Measurements from ENCODE around the gene UBE2M.

Gene UBE2M

GRCh38 chr19:58575183-58576041 is 17.0 kb upstream of the UBE2M start:
- H3K27me3 Mint-ChIP-seq = no peaks in the 10 kb centered on the region
- peak; percentile 37 for ATAC-seq (replicated peaks)
- H3K4me1 Mint-ChIP-seq (ENCODE audit: low read depth in 2 of 2) = peaks cover 30 to 32% of the 10 kb centered on the region in 2 donors
- H3K4me3 Mint-ChIP-seq = peak overlapping the region; percentile 90 to 91
- H3K9me3 Mint-ChIP-seq = no peaks in the 10 kb centered on the region
- peaks cover 40% of the 10 kb centered on the region for H3K36me3 Mint-ChIP-seq (ENCODE audit: insufficient read depth)
- peak; percentile 73 to 74 (median 74) for DNase-seq
- peak overlapping the region; percentile 98 for H3K27ac Mint-ChIP-seq

DNA sequence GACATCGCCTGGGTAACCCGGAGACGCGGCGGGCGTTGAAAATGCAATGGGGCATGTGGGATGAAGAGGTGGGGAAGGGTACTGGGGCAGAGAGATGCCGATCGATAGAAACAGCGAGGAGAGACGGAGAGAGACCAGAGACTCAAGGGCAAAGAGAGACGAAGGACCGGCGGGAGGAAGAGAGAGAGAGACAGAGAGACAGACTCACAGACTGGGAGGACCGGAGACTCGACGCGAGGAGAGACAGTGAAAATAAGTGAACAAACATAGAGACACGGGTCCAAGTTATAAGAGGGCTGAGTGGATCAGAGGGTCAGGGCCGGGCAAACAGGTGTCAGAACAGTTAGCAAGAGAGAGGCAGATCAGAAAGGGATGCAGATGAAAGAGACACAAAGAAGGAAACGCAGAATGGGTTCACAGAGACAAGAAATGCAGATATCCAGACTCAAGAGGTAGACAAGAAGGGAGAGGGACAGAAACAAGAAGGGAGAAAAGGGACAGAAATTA is 15.3 kb upstream of the UBE2M start:
- Mint-ChIP-seq H3K27me3 (no peaks in the 10 kb centered on the region), H3K36me3 (ENCODE audit: insufficient read depth) (peaks cover 40% of the 10 kb centered on the region), H3K9me3 (no peaks in the 10 kb centered on the region), H3K4me3 (peak overlapping the region; percentile 90 to 91), H3K4me1 (ENCODE audit: low read depth in 2 of 2) (peaks cover 24 to 31% of the 10 kb centered on the region in 2 donors), H3K27ac (peak overlapping the region; percentile 98)
- no peak for DNase-seq
- ATAC-seq (replicated peaks) = no peak

GRCh38 chr19:58572818-58573657 is 14.6 kb upstream of the UBE2M start, which contains the start of gene MZF1:
Gene MZF1 (minus strand): TSS chr19:58573335. CDS start chr19:58571389, 1,946 bp downstream.
- ATAC-seq (replicated peaks) = peak; percentile 70
- DNase-seq = peak; percentile 100
- Mint-ChIP-seq H3K36me3 (ENCODE audit: insufficient read depth) (peaks cover 40% of the 10 kb centered on the region), H3K27ac (peak within 1 kb of the TSS; percentile 98), H3K27me3 (no peaks in the 10 kb centered on the region), H3K4me1 (ENCODE audit: low read depth in 2 of 2) (peaks cover 24 to 31% of the 10 kb centered on the region in 2 donors), H3K9me3 (no peaks in the 10 kb centered on the region), H3K4me3 (peak within 1 kb of the TSS; percentile 90 to 91)

DNA sequence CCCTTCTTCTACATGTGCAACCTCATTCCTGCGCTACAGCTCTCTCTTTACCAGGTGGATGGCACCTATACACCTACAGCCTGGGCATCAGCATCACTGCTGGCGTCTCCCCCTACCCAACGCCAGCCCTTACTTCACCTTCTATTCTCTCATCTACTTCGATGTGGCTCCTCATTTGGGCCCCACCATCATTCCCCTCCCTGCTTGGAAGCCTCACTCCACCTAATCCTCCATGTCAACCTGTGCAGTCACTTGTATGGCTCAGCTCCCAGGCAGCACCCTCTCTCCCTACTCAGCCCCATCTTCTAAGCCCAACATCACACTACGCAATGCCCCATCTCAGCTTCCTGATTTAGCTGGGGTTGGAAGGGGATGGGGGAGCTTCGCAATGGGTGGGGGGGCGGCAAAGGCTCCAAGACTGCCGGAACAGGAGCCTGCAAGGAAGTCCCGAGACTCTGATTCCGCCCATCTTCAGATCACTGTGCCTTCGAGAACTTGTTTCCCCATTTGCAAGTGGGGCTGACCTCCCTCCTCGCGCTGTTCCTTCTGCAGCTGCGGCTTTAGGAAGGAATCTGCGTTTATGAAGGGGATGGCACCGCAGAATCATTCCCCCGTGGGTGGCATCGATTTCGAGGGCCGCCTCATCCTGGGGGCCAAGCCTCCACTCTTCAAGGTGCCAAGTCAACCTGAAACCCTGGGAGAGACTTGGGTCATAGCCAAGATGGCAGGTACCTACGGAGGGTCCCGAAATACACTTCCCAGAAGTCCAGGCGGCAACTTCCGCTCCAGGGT is 13.8 kb upstream of the UBE2M start:
- peaks cover 24 to 25% of the 10 kb centered on the region in 2 donors for H3K4me1 Mint-ChIP-seq (ENCODE audit: low read depth in 2 of 2)
- DNase-seq (peak in 1 of 3 experiments; percentile 0), ATAC-seq (replicated peaks) (no peak)
- H3K27ac Mint-ChIP-seq = peak overlapping the region; percentile 98
- H3K27me3 Mint-ChIP-seq = no peaks in the 10 kb centered on the region
- peaks cover 37% of the 10 kb centered on the region for H3K36me3 Mint-ChIP-seq (ENCODE audit: insufficient read depth)
- H3K4me3 Mint-ChIP-seq = peak overlapping the region; percentile 90 to 91
- no peaks in the 10 kb centered on the region for H3K9me3 Mint-ChIP-seq

DNA sequence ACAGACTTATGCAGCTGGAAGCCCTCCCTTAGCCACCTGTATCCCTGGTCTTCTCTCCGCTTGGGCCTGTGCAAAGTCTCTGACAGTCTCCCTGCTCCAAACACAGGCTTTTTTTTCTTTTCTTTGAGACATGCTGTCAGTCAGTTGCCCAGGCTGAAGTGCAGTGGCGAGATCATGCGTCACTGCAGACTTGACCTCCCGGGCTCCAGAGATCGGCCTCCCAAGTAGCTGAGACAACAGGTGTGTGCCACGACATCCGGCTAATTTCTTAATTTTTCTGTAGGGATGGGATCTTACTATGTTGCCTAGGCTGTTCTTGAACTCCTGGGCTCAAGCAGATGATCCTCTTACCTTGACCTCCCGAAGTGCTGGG is 13.2 kb upstream of the UBE2M start:
- H3K27me3 Mint-ChIP-seq = no peaks in the 10 kb centered on the region
- DNase-seq = peak in 2 of 3 experiments; percentile 0

GRCh38 chr19:58570770-58571574 is 12.6 kb upstream of the UBE2M start:
- DNase-seq (peak in 2 of 3 experiments; percentile 0 to 1), ATAC-seq (replicated peaks) (no peak)
- Mint-ChIP-seq H3K4me3 (no peak overlapping the region), H3K9me3 (no peaks in the 10 kb centered on the region), H3K27ac (no peak overlapping the region), H3K27me3 (no peaks in the 10 kb centered on the region), H3K4me1 (ENCODE audit: low read depth in 2 of 2) (peaks cover 24 to 25% of the 10 kb centered on the region in 2 donors), H3K36me3 (ENCODE audit: insufficient read depth) (peaks cover 37% of the 10 kb centered on the region)

More for the DNA sequence above, 13.2 kb upstream of the UBE2M start:
- H3K4me3 Mint-ChIP-seq = peak overlapping the region; percentile 90 to 91
- no peak for ATAC-seq (replicated peaks)
- peak overlapping the region in 1 of 2 donors; percentile 98 for H3K27ac Mint-ChIP-seq
- H3K36me3 Mint-ChIP-seq (ENCODE audit: insufficient read depth) = peaks cover 37% of the 10 kb centered on the region
- H3K9me3 Mint-ChIP-seq = no peaks in the 10 kb centered on the region
- H3K4me1 Mint-ChIP-seq (ENCODE audit: low read depth in 2 of 2) = peaks cover 24 to 25% of the 10 kb centered on the region in 2 donors

DNA sequence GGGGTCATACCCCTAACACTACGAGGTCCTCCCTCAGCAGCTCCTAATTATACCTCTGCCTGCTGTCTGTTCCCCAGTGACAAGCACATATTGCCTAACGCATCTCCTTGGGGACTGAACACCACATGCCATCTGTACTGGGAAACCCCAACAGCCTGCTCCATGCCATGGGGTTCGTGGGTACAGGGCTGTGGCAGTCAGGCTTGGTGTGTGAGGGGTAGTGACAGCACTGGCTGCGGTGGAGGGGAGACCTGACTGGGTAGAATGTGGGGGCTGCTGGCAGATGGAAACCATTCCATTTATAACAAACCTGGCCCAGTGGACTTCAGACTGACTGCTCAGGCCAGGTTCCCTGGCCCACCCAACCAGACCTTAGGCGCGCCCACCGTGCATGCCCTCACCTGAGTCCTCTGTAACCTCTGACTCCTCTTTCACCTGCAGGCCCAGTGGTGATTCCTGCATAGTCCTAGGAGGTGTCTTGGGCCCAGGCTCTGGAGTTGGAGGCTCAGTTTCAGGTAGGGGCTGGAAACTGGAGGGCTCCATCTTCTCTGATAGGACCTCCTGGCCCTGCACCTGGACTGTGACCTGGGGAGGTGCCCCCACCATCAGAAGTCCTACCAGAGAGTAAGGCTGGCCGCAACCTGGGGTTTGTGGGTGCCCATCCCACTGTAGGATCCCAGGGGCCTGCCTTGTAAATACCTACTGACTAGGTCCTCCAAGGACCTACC is 11.7 kb upstream of the UBE2M start:
- H3K27ac Mint-ChIP-seq = no peak overlapping the region
- DNase-seq = peak in 1 of 3 experiments; percentile 0
- no peak for ATAC-seq (replicated peaks)
- no peaks in the 10 kb centered on the region for H3K27me3 Mint-ChIP-seq
- H3K4me1 Mint-ChIP-seq (ENCODE audit: low read depth in 2 of 2) = peaks cover 19 to 21% of the 10 kb centered on the region in 2 donors
- no peak overlapping the region for H3K4me3 Mint-ChIP-seq
- peaks cover 36% of the 10 kb centered on the region for H3K36me3 Mint-ChIP-seq (ENCODE audit: insufficient read depth)
- H3K9me3 Mint-ChIP-seq = no peaks in the 10 kb centered on the region

DNA sequence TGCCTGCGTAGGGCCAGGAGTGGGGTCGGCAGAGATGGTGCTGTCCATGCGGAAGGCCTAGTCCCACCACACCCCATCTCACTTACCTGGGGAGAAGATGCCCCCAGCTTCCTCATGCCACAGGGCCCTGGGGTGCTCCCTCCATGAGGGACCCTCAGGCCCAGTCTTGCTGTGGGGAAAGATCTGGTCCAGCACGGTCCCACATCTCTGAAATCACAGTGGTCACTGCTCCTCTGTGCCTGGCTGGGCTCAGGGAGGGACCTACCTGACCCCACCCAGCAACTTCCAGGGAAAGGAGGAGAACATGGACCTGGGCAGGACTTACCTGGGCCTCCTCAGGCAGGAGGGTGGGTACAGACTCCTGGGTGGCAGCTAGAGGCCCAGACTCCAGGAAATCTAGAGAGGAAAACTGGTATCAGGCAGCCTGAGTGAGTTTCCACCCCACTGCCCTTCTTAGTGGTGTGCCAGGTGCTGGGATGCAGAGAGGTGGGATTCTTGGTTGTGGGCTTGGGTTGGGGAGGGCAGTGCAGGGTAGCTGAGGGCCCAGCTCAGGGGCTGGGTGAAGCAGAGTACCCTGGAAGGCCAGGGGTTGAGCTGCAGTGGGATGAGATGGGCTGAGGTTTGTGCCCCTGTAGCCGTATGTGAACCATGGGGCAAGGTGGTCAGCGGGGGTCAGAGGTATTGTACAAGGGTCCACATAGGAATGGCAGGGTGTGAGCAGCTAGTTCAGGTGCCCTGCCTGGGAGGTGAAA is 11.0 kb upstream of the UBE2M start:
- no peaks in the 10 kb centered on the region for H3K9me3 Mint-ChIP-seq
- H3K27ac Mint-ChIP-seq = no peak overlapping the region
- no peaks in the 10 kb centered on the region for H3K27me3 Mint-ChIP-seq
- peaks cover 30% of the 10 kb centered on the region for H3K36me3 Mint-ChIP-seq (ENCODE audit: insufficient read depth)
- no peak for ATAC-seq (replicated peaks)
- H3K4me1 Mint-ChIP-seq (ENCODE audit: low read depth in 2 of 2) = peaks cover 19 to 21% of the 10 kb centered on the region in 2 donors
- no peak overlapping the region for H3K4me3 Mint-ChIP-seq
- DNase-seq = peak in 1 of 3 experiments; percentile 1

DNA sequence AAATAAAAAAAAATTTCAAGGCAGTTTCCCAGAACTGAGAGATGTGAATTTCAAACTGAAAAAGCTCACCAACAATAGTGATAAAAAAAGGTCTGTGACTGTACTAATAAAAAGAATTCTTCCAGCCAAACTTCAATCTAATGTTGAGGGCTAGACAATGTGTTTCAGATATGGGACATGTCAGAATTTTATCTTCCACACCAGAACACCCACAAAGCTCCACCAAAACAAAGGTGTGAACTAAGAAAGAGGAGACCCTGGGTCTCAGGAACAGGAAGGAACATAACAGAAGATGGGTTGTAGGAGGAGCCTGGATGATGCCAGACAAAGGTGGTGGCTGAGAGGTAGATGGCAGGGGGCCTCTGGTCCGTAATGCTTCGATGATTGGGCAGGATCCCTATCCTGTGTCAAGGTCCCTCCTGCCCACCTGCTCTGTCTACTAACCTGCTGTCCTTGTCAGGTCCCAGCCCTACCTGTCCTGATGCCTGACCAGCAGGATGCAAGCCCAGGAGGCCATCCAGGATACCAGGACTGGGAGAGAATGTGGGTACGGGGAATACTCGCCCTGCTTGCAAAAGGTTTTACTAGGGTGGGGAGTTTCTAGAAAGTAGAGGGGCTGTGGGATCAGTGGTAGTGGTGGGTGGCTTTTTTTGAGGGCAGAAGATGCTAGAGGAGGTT is 10.2 kb upstream of the UBE2M start:
- Mint-ChIP-seq H3K9me3 (no peaks in the 10 kb centered on the region), H3K4me3 (no peak overlapping the region), H3K36me3 (ENCODE audit: insufficient read depth) (peaks cover 25% of the 10 kb centered on the region), H3K27me3 (no peaks in the 10 kb centered on the region), H3K4me1 (ENCODE audit: low read depth in 2 of 2) (peaks cover 19 to 20% of the 10 kb centered on the region in 2 donors), H3K27ac (peak overlapping the region in 1 of 2 donors; percentile 33)
- ATAC-seq (replicated peaks) (no peak), DNase-seq (peak in 1 of 3 experiments; percentile 0)

GRCh38 chr19:58566989-58567388 is 8.6 kb upstream of the UBE2M start:
- Mint-ChIP-seq H3K4me1 (ENCODE audit: low read depth in 2 of 2) (peaks cover 14 to 15% of the 10 kb centered on the region in 2 donors), H3K9me3 (no peaks in the 10 kb centered on the region), H3K36me3 (ENCODE audit: insufficient read depth) (peaks cover 13% of the 10 kb centered on the region), H3K27me3 (no peaks in the 10 kb centered on the region), H3K4me3 (no peak overlapping the region), H3K27ac (no peak overlapping the region)
- ATAC-seq (replicated peaks) = no peak
- no peak for DNase-seq

- DNase-seq (no peak), ATAC-seq (replicated peaks) (no peak)
- Mint-ChIP-seq H3K27me3 (no peaks in the 10 kb centered on the region), H3K9me3 (no peaks in the 10 kb centered on the region), H3K27ac (peak overlapping the region in 1 of 2 donors; percentile 61), H3K36me3 (ENCODE audit: insufficient read depth) (peaks cover 24% of the 10 kb centered on the region), H3K4me3 (peak overlapping the region; percentile 80 to 99), H3K4me1 (ENCODE audit: low read depth in 2 of 2) (peaks cover 19 to 28% of the 10 kb centered on the region in 2 donors)
Measured at GRCh38 chr19:58563823-58564222, 5.4 kb upstream of the UBE2M start.

Measured in effector memory CD8-positive, alpha-beta T cell (primary cell).